Left lobe of liver (tissue), 2 donors: ENCODE data around the gene EPS8L2. TPM values are rescaled to one million over a fixed set of nuclear protein-coding genes. Genes with fewer than 3 reads are reported as not detected.
A peak's percentile ranks its signal among the peaks of the same experiment; 100 is the strongest.

ENCODE experiments used
- ATAC-seq: fragments of 200-7000 bp; cut with Tn5 transposase; one replicate; pipeline ENCODE4 v1.9.1; 2020; ENCODE audit warnings: mild to moderate bottlenecking, moderate library complexity
- DNase-seq: peaks from one replicate; pipeline ENCODE4 v3.0.0-alpha.2; 2020; ENCODE audit warnings: low spot score
- total RNA-seq: library from RNA; stranded (reverse); gene quantifications from one replicate; pipeline ENCODE4 v1.2.1, GENCODE V29; 2021
- donor health status: DM: no; HTN: no; CAD: no; lungs with moderate emphysema.
- donor health status: DM: no; HTN: yes; CAD: no.

EPS8L2 gene
- total RNA-seq, 1 donor from 2014 or later: 190 TPM

- ATAC-seq (no peak), DNase-seq (no peak)
Measured at GRCh38 chr11:772429-773390, 66.7 kb downstream of the EPS8L2 start.

GRCh38 chr11:773425-773824, 67.4 kb downstream of the EPS8L2 start:
- DNase-seq: no peak
- ATAC-seq: no peak

GRCh38 chr11:773830-774229, 67.8 kb downstream of the EPS8L2 start:
- no peak for ATAC-seq
- DNase-seq: no peak

- ATAC-seq (no peak), DNase-seq (no peak)
Measured at GRCh38 chr11:774873-775592, 69.0 kb downstream of the EPS8L2 start.

GRCh38 chr11:776263-776560, 70.2 kb downstream of the EPS8L2 start:
- no peak for DNase-seq
- ATAC-seq: no peak

GRCh38 chr11:776561-777287, 70.7 kb downstream of the EPS8L2 start:
- peak; percentile 19 for ATAC-seq
- peak; percentile 54 for DNase-seq

Other genes starting within 250 kb of the EPS8L2 start
- gene RNH1, start 199.0 kb upstream of the EPS8L2 start, total RNA-seq: 85.4 TPM
- 12.9 TPM for gene HRAS, start 170.7 kb upstream of the EPS8L2 start, total RNA-seq
- gene LRRC56, start 168.7 kb upstream of the EPS8L2 start, total RNA-seq: 0.93 TPM
- gene LMNTD2, start 145.5 kb upstream of the EPS8L2 start, total RNA-seq: 13.4 TPM
- 36.6 TPM for gene RASSF7, start 145.3 kb upstream of the EPS8L2 start, total RNA-seq
- 25.4 TPM for gene PHRF1, start 129.8 kb upstream of the EPS8L2 start, total RNA-seq
- gene IRF7, start 90.3 kb upstream of the EPS8L2 start, total RNA-seq: 38.5 TPM
- 64.8 TPM for gene CDHR5, start 81.3 kb upstream of the EPS8L2 start, total RNA-seq
- gene SCT, start 79.0 kb upstream of the EPS8L2 start, total RNA-seq: 0.81 TPM
- gene DRD4, start 69.0 kb upstream of the EPS8L2 start, total RNA-seq: 0.68 TPM
- gene DEAF1, start 11.0 kb upstream of the EPS8L2 start, total RNA-seq: 14.8 TPM
- gene TMEM80, start 10.4 kb upstream of the EPS8L2 start, total RNA-seq: 16.8 TPM
- gene TALDO1, start 41.2 kb downstream of the EPS8L2 start, total RNA-seq: 147 TPM
- gene GATD1, start 71.3 kb downstream of the EPS8L2 start, total RNA-seq: 31.7 TPM
- gene CEND1, start 83.9 kb downstream of the EPS8L2 start, total RNA-seq: 0.43 TPM
- gene SLC25A22, start 92.0 kb downstream of the EPS8L2 start, total RNA-seq: 51.4 TPM
- 14.9 TPM for gene PIDD1, start 99.0 kb downstream of the EPS8L2 start, total RNA-seq
- 511 TPM for gene RPLP2, start 103.7 kb downstream of the EPS8L2 start, total RNA-seq
- gene PNPLA2, start 112.7 kb downstream of the EPS8L2 start, total RNA-seq: 107 TPM
- 3.5 TPM for gene CRACR2B, start 121.7 kb downstream of the EPS8L2 start, total RNA-seq
- gene CD151, start 126.7 kb downstream of the EPS8L2 start, total RNA-seq: 120 TPM
- gene POLR2L, start 136.3 kb downstream of the EPS8L2 start, total RNA-seq: 81.5 TPM
- 17.1 TPM for gene TSPAN4, start 136.6 kb downstream of the EPS8L2 start, total RNA-seq
- 146 TPM for gene CHID1, start 204.6 kb downstream of the EPS8L2 start, total RNA-seq
- gene AP2A2, start 219.6 kb downstream of the EPS8L2 start, total RNA-seq: 53.7 TPM